Fibroblast of pulmonary artery (primary cell): ENCODE results near the gene RIN3.

ENCODE experiments used
- DNase-seq: peaks from one replicate; pipeline ENCODE4 v3.0.0-alpha.2; 2010; ENCODE audit warnings: low read depth
- H3K4me3 ChIP-seq: replicated peaks from 2 replicates; pipeline ENCODE4 v1.5.1; 2011; ENCODE audit warnings: low read depth, mild to moderate bottlenecking, control low read depth, low read length, moderate library complexity
- CTCF ChIP-seq: IDR thresholded peaks from 2 replicates; pipeline ENCODE4 v1.5.1; 2011; ENCODE audit warnings: mild to moderate bottlenecking, control low read depth, low read length, inconsistent platforms; ENCODE audit errors: missing control alignments

RIN3 gene

DNA sequence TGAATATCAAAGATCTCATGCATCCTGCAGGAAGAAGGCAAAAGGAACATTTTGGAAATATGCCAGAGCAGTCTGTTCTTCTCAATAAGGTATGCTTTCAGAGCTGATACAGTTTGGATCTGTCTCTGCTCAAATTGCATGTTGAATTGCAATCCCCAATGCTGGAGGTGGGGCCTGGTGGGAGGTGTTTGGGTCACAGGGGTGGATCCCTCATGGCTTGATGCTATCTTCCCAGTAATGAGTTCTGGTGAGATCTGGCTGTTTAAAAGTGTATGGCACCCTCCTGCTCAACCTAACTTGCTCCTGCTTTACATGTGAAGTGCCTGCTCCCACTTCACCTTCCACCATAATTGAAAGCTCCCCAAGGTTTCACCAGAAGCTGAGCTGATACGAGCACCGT, 76.6 kb downstream of the RIN3 start:
- no peak for DNase-seq
- no peak for TF ChIP-seq CTCF
- no peak overlapping the region for H3K4me3 ChIP-seq

DNA sequence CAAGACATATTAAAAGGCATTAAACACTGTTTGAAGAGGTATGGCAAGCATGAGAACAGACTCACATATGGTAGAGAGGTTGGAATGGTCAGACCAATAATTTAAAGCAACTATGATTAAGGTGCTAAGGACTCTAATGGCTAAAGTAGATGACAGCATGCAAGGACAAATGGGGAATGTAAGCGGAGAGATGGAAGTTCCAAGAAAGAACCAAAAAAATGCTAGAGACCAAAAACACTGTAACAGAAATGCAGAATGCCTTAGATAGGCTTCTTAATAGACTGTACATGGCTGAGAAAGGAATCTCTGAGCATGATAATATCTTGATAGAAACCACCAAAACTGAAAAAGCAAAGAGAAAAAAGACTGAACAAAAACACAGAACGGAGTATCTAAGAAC, 77.4 kb downstream of the RIN3 start:
- H3K4me3 ChIP-seq, result no peak overlapping the region
- DNase-seq, result no peak
- TF ChIP-seq CTCF, result no peak

DNA sequence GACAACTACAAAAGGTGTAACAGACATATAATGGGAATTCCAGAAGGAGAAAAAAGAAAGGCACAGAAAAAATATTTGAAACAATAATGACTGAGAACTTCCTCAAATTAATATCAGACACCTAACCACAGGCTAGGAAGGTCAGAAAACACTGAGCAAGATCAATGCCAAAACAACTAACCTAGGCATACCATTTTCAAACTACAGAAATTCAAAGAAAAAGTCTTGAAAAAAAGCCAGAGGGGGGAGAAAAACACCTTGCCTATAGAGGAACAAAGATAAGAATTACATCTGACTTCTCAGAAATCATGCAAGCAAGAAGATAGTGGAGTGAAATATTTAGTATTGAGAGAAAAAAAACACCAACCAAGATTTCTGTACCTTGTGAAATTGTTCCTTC, 77.8 kb downstream of the RIN3 start:
- no peak for DNase-seq
- no peak overlapping the region for H3K4me3 ChIP-seq
- no peak for TF ChIP-seq CTCF

- H3K4me3 ChIP-seq, result no peak overlapping the region
- DNase-seq, result no peak
- TF ChIP-seq CTCF, result no peak
Observed at GRCh38 chr14:92595267-92595666, 81.7 kb downstream of the RIN3 start.

- DNase-seq, result no peak
- no peak overlapping the region for H3K4me3 ChIP-seq
- peak; percentile 17 for TF ChIP-seq CTCF
Observed at GRCh38 chr14:92596331-92596907, 82.8 kb downstream of the RIN3 start.

- no peak for DNase-seq
- no peak overlapping the region for H3K4me3 ChIP-seq
- TF ChIP-seq CTCF, result no peak
Observed at GRCh38 chr14:92597906-92598905, 84.6 kb downstream of the RIN3 start.
